Lower lobe of right lung (tissue), 2 donors: ENCODE data around the gene L3MBTL4. TPM values are rescaled to one million over a fixed set of nuclear protein-coding genes. Genes with fewer than 3 reads are reported as not detected.
"Not testable (repeated sequence)": the region's sequence is repeated elsewhere in the genome, so short reads cannot be mapped to it uniquely, and the experiment has no call there.

Experiments used
- ATAC-seq, 2 donors: fragments of 200-7000 bp; cut with Tn5 transposase; one replicate each; pipeline ENCODE4 v1.9.1; 2020 to 2022; ENCODE audit warnings: mild to moderate bottlenecking in 2 of 2, moderate library complexity in 2 of 2
- DNase-seq: peaks from one replicate; pipeline ENCODE4 v3.0.0-alpha.2; 2020
- H3K27ac ChIP-seq: fragments of 200-600 bp; one replicate; pipeline ENCODE4 v1.8.0; 2022
- H3K27me3 ChIP-seq: fragments of 200-600 bp; one replicate; pipeline ENCODE4 v1.8.0; 2022; ENCODE audit warnings: low read depth
- H3K36me3 ChIP-seq: fragments of 200-600 bp; one replicate; pipeline ENCODE4 v1.8.0; 2022; ENCODE audit warnings: mild to moderate bottlenecking
- H3K4me1 ChIP-seq: fragments of 200-600 bp; one replicate; pipeline ENCODE4 v1.8.0; 2022
- H3K4me3 ChIP-seq: fragments of 200-600 bp; one replicate; pipeline ENCODE4 v1.8.0; 2022; ENCODE audit warnings: mild to moderate bottlenecking
- H3K9me3 ChIP-seq: fragments of 200-600 bp; one replicate; pipeline ENCODE4 v1.8.0; 2022
- CTCF ChIP-seq: fragments of 200-600 bp; IDR thresholded peaks from one replicate; pipeline ENCODE4 v1.8.0; 2022; ENCODE audit warnings: antibody characterized with exemption, mild to moderate bottlenecking
- intact Hi-C: fragments of 100-400 bp; cut with DNase I; formaldehyde crosslinking; loops from one replicate; pipeline ENCODE4 v1.11.0; 2022
- total RNA-seq: library from RNA; stranded (reverse); fragmentation: NEBNext Ultra II Directional; extraction: Animal tissue kit (Norgen Biotek cat#: 25700); gene quantifications from one replicate; pipeline ENCODE4 v1.2.1, GENCODE V29; 2021
- donor health status: DM: no; HTN: yes; CAD: no; lungs with severe emphysema.

L3MBTL4 gene
- total RNA-seq, 1 donor from 2014 or later, result 16.9 TPM

- intact Hi-C loops, result no loop called here
- Histone ChIP-seq H3K36me3 (no peaks in the 10 kb centered on the region), H3K9me3 (no peaks in the 10 kb centered on the region), H3K4me3 (no peak overlapping the region), H3K27me3 (no peaks in the 10 kb centered on the region), H3K27ac (no peak overlapping the region), H3K4me1 (no peaks in the 10 kb centered on the region)
- TF ChIP-seq CTCF, result no peak
- DNase-seq (no peak), ATAC-seq (no peak)
Observed at GRCh38 chr18:6271585-6271984, 143.1 kb downstream of the L3MBTL4 start.

- intact Hi-C loops, result no loop called here
- Histone ChIP-seq H3K27me3 (no peaks in the 10 kb centered on the region), H3K4me1 (no peaks in the 10 kb centered on the region), H3K4me3 (no peak overlapping the region), H3K9me3 (no peaks in the 10 kb centered on the region), H3K36me3 (no peaks in the 10 kb centered on the region), H3K27ac (no peak overlapping the region)
- no peak for ATAC-seq
- TF ChIP-seq CTCF, result no peak
- DNase-seq, result no peak
Observed at GRCh38 chr18:6270771-6271216, 143.9 kb downstream of the L3MBTL4 start.

- Histone ChIP-seq H3K4me3 (no peak overlapping the region), H3K4me1 (no peaks in the 10 kb centered on the region), H3K27me3 (no peaks in the 10 kb centered on the region), H3K9me3 (no peaks in the 10 kb centered on the region), H3K27ac (no peak overlapping the region), H3K36me3 (no peaks in the 10 kb centered on the region)
- DNase-seq (no peak), ATAC-seq (no peak)
- intact Hi-C loops, result no loop called here
- no peak for TF ChIP-seq CTCF
Observed at GRCh38 chr18:6269660-6270332, 144.9 kb downstream of the L3MBTL4 start.

GRCh38 chr18:6266212-6266611 is 148.5 kb downstream of the L3MBTL4 start:
- DNase-seq (no peak), ATAC-seq (no peak)
- TF ChIP-seq CTCF, result no peak
- no peak overlapping the region for H3K27ac ChIP-seq
- H3K36me3 ChIP-seq, result peaks cover 5% of the 10 kb centered on the region
- H3K27me3 ChIP-seq, result no peaks in the 10 kb centered on the region
- no peak overlapping the region for H3K4me3 ChIP-seq
- no peaks in the 10 kb centered on the region for H3K9me3 ChIP-seq
- intact Hi-C loops, result no loop called here
- H3K4me1 ChIP-seq, result no peaks in the 10 kb centered on the region

GRCh38 chr18:6261938-6262337 is 152.8 kb downstream of the L3MBTL4 start:
- TF ChIP-seq CTCF, result no peak
- ATAC-seq (no peak), DNase-seq (no peak)
- no peak overlapping the region for H3K27ac ChIP-seq
- intact Hi-C loops, result no loop called here
- H3K4me3 ChIP-seq, result no peak overlapping the region
- peaks cover 5% of the 10 kb centered on the region for H3K36me3 ChIP-seq
- no peaks in the 10 kb centered on the region for H3K4me1 ChIP-seq
- peaks cover 8% of the 10 kb centered on the region for H3K9me3 ChIP-seq
- no peaks in the 10 kb centered on the region for H3K27me3 ChIP-seq

- peaks cover 15% of the 10 kb centered on the region for H3K4me1 ChIP-seq
- H3K36me3 ChIP-seq, H3K4me3 ChIP-seq, H3K27me3 ChIP-seq, intact Hi-C loops, DNase-seq, H3K27ac ChIP-seq, H3K9me3 ChIP-seq, ATAC-seq: not testable (repeated sequence)
Observed at GRCh38 chr18:6259324-6259723, 155.4 kb downstream of the L3MBTL4 start.
